Activated naive CD4-positive, alpha-beta T cell treated with anti-CD3 and anti-CD28 coated beads for 36 hours (primary cell): ENCODE measurements around the gene IGF1R. TPM values are rescaled to one million over a fixed set of nuclear protein-coding genes. Genes with fewer than 3 reads are reported as not detected.

Experiments
- CTCF ChIA-PET: fragments of 350-600 bp; sonication (Branson Sonifier 250); formaldehyde crosslinking; loops from one replicate; lab custom pipeline; 2021; ENCODE audit warnings: antibody characterized with exemption; lab: Charles Lee
- DNase-seq: peaks from one replicate; pipeline ENCODE4 v3.0.0-alpha.2; 2020
- H3K27ac Mint-ChIP-seq: one replicate; pipeline ENCODE4 v1.8.0; 2021; ENCODE audit warnings: mild to moderate bottlenecking, mixed read lengths
- H3K27me3 Mint-ChIP-seq: one replicate; pipeline ENCODE4 v1.8.0; 2021; ENCODE audit warnings: low read depth, mixed read lengths
- H3K36me3 Mint-ChIP-seq: one replicate; pipeline ENCODE4 v1.8.0; 2021; ENCODE audit warnings: low read depth, mixed read lengths
- H3K4me1 Mint-ChIP-seq: one replicate; pipeline ENCODE4 v1.8.0; 2021; ENCODE audit warnings: low read depth, mixed read lengths
- H3K4me3 Mint-ChIP-seq: one replicate; pipeline ENCODE4 v1.8.0; 2021; ENCODE audit warnings: mild to moderate bottlenecking, moderate library complexity, mixed read lengths
- H3K9me3 Mint-ChIP-seq: one replicate; pipeline ENCODE4 v1.8.0; 2021; ENCODE audit warnings: mixed read lengths
- intact Hi-C: fragments of 100-400 bp; cut with micrococcal nuclease; formaldehyde crosslinking; loops from one replicate; pipeline ENCODE4 v1.15.1; 2023
- total RNA-seq, 2 experiments: library from RNA; stranded (reverse); gene quantifications; one replicate each; pipeline ENCODE4 v1.2.3, GENCODE V29; 2021

Gene IGF1R
- total RNA-seq, 2 experiments from 2014 or later = 25.6 to 26.6 TPM

DNA sequence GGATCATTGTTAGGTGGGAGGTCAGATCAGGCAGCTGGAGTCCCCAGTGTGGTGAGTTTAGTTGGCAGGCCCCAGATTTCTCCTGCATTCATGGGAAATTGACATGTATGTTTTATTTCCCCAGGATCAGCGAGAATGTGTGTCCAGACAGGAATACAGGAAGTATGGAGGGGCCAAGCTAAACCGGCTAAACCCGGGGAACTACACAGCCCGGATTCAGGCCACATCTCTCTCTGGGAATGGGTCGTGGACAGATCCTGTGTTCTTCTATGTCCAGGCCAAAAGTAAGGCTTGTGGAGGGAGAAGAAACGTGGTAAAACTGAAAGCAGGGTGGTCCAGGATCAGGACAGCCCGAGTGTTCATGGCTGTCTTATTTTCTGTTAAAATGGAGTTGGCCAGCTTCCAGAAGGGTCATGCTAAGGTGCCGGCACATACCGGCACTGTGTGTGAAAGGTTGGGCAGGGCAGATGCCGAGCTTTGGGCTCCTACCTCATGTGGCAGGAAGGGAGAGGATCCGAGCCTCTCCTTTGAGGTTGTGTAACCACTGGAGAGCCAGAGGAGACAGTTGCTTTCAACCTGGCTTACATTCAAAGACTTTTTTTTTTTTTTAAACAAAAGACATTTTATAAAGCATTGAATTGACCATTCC lies 276.2 kb downstream of the IGF1R start:
- Mint-ChIP-seq H3K4me3 (no peak overlapping the region), H3K27ac (no peak overlapping the region), H3K9me3 (no peaks in the 10 kb centered on the region), H3K4me1 (peaks cover 11% of the 10 kb centered on the region), H3K27me3 (no peaks in the 10 kb centered on the region), H3K36me3 (peaks cover 21% of the 10 kb centered on the region)
- CTCF ChIA-PET = interaction anchor here (1.0 kb wide), 1 partner anchor 19 kb away, joined by 4 read pairs; no protein-coding TSS in a partner anchor
- no peak for DNase-seq
- intact Hi-C loops = no loop called here

DNA sequence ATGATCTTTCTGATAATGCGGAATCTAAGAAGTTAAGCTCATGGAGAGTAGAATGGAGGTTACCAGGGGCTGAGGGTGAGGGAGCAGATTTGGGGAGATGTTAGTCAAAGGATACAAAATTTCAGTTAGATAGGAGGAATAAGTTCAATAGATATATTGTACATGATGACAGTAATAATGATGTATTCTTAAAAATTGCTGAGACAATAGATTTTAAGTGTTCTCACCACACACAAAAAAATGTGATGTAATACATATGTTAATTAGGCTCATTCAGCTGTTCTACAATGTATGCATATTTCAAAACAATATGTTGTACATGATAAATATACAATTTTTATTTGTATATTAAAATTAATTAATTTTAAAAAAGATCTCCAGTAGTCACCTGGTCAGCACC lies 277.9 kb downstream of the IGF1R start:
- intact Hi-C loops = no loop called here
- no peak overlapping the region for H3K4me3 Mint-ChIP-seq
- no peaks in the 10 kb centered on the region for H3K4me1 Mint-ChIP-seq
- no peaks in the 10 kb centered on the region for H3K27me3 Mint-ChIP-seq
- peaks cover 16% of the 10 kb centered on the region for H3K36me3 Mint-ChIP-seq
- no peaks in the 10 kb centered on the region for H3K9me3 Mint-ChIP-seq
- CTCF ChIA-PET = interaction anchor here (0.6 kb wide), 1 partner anchor 840 kb away, joined by 4 read pairs; no protein-coding TSS in a partner anchor
- H3K27ac Mint-ChIP-seq = no peak overlapping the region
- no peak for DNase-seq

DNA sequence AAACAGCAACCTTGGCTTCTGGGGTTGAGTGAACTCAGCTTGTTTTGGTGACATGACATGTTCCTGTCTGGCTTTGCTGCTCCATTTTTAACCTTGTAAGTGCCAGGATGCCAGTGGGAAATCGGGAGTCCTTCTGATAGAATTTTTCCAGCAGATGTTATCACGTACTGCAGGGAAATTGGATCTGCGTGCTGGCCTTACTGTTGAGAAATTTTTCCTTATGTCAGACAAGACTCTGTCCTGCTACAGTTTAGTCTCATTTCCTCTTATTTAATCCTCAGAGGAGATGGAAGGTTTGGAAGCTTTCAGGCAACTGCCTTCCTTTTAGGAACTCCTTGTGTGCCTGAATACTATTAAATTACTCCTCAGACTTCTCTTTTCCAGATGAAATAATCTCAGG lies 278.7 kb downstream of the IGF1R start:
- intact Hi-C loops = no loop called here
- Mint-ChIP-seq H3K9me3 (no peaks in the 10 kb centered on the region), H3K4me3 (no peak overlapping the region), H3K4me1 (no peaks in the 10 kb centered on the region), H3K27ac (no peak overlapping the region), H3K27me3 (no peaks in the 10 kb centered on the region), H3K36me3 (peaks cover 15% of the 10 kb centered on the region)
- no peak for DNase-seq
- CTCF ChIA-PET = no interaction called here

DNA sequence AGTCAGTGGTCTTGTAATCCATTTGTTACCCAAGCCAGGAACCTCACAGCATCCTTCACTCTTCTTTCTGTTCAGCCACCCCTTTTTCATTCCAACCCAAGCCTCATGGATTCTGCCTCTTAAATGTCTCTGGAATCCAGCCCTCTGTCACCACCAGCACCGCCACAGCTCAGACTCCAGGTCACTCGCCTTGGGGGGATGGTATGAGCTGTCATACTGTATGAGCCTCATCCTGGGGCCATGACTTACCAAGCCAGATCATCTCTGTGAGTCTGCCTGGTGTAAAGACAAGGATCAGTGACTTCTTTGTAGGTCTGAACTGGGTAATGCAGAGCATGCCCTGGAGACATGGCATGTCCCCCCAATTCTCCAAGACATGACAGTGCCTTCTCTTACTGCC lies 279.7 kb downstream of the IGF1R start:
- H3K36me3 Mint-ChIP-seq = peaks cover 11% of the 10 kb centered on the region
- intact Hi-C loops = no loop called here

DNA sequence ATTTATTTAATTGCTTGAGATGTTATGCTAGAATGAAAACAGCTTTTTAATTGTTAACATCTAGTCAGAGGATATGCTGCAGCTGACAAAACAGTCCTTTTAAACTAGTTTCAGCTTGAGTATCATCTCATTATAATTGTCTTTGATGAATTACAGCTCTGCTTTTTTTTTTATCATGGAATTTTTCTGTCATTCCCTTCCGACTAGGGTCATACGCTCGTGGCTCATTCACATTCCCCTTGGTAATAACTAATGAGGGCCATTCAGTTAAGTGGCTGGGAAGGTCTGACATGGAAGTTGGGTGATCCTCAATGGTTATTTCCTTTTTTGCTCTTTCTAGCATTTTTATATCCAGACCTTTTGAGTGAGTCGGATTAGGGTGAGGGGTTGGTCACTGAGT lies 282.2 kb downstream of the IGF1R start:
- H3K4me3 Mint-ChIP-seq = no peak overlapping the region
- intact Hi-C loops = no loop called here
- no peaks in the 10 kb centered on the region for H3K9me3 Mint-ChIP-seq
- H3K27ac Mint-ChIP-seq = no peak overlapping the region
- no peaks in the 10 kb centered on the region for H3K27me3 Mint-ChIP-seq
- H3K4me1 Mint-ChIP-seq = no peaks in the 10 kb centered on the region
- H3K36me3 Mint-ChIP-seq = peaks cover 14% of the 10 kb centered on the region
- no peak for DNase-seq
- CTCF ChIA-PET = interaction anchor here (0.6 kb wide), 1 partner anchor 56 kb away, joined by 3 read pairs; no protein-coding TSS in a partner anchor

More for the DNA sequence above, 279.7 kb downstream of the IGF1R start:
- no peak for DNase-seq
- Mint-ChIP-seq H3K4me1 (no peaks in the 10 kb centered on the region), H3K4me3 (no peak overlapping the region), H3K9me3 (no peaks in the 10 kb centered on the region), H3K27ac (no peak overlapping the region), H3K27me3 (no peaks in the 10 kb centered on the region)
- CTCF ChIA-PET = no interaction called here

DNA sequence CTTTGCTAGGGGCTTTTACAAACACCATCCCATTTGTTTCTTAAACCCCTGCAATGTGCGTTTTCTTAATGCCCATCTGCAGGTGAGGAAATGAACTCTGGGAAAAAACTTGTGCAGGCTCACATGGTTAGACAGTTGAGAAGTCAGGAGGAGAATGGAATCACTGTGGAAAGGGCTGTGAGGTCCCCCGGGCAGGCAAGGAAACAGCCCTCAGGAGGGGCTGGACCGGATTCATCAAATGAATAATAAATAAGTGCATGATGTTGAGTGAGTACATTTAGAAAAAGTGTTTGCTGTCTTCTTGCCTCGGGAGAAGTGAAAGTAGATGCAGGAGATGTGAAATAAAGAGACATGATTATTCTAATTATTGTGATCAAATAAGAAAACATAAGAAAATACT lies 282.7 kb downstream of the IGF1R start:
- Mint-ChIP-seq H3K36me3 (peaks cover 14% of the 10 kb centered on the region), H3K9me3 (no peaks in the 10 kb centered on the region), H3K27ac (no peak overlapping the region), H3K27me3 (no peaks in the 10 kb centered on the region), H3K4me1 (no peaks in the 10 kb centered on the region), H3K4me3 (no peak overlapping the region)
- DNase-seq = no peak
- CTCF ChIA-PET = no interaction called here
- intact Hi-C loops = no loop called here

DNA sequence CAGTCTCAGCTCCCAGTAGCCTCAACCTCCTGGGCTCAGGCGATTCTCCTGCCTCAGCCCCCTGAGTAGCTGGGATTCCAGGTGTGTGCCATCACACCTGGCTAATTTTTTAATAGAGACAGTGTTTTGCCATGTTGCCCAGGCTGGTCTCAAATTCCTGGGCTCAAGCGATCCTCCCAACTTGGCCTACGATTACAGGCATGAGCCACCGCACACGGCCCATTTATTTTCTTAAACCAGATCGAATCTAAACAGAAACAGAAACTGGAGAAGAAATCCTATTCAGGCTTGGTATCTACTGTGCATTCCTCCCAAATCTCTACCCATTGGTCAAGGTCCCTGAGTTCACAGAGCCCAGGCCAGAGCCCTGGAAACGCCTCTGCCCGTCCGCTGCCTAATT lies 285.1 kb downstream of the IGF1R start:
- Mint-ChIP-seq H3K27me3 (no peaks in the 10 kb centered on the region), H3K9me3 (no peaks in the 10 kb centered on the region), H3K4me3 (no peak overlapping the region), H3K27ac (no peak overlapping the region), H3K36me3 (peaks cover 20% of the 10 kb centered on the region), H3K4me1 (peaks cover 5% of the 10 kb centered on the region)
- DNase-seq = no peak
- CTCF ChIA-PET = no interaction called here
- intact Hi-C loops = no loop called here

DNA sequence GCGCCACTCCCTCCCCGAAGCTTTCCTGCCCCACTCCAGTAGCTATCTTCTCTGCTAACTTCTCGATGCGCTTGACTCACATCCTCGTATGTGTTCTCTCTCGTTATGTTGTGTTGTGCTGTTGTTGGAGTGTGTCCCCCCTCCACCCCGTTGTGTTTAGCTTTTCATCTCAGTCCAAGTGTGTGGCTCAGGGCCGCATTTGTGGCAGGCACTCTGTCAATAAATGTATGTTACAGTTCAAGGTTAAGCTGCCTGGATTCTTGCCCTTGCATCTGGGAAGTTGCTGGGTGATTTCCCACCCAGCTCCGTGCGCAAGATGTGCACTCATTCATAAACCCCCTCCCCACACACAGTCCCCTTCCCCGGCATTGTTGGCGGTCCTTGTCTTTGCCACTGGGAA lies 287.4 kb downstream of the IGF1R start:
- intact Hi-C loops = no loop called here
- peaks cover 23% of the 10 kb centered on the region for H3K36me3 Mint-ChIP-seq
- CTCF ChIA-PET = interaction anchor here (0.6 to 1.1 kb wide), 2 partner anchors 141 to 397 kb away, joined by 4 read pairs; no protein-coding TSS in a partner anchor
- DNase-seq = no peak
- H3K27me3 Mint-ChIP-seq = no peaks in the 10 kb centered on the region
- no peaks in the 10 kb centered on the region for H3K9me3 Mint-ChIP-seq
- H3K4me1 Mint-ChIP-seq = peaks cover 5% of the 10 kb centered on the region
- H3K27ac Mint-ChIP-seq = no peak overlapping the region
- no peak overlapping the region for H3K4me3 Mint-ChIP-seq

DNA sequence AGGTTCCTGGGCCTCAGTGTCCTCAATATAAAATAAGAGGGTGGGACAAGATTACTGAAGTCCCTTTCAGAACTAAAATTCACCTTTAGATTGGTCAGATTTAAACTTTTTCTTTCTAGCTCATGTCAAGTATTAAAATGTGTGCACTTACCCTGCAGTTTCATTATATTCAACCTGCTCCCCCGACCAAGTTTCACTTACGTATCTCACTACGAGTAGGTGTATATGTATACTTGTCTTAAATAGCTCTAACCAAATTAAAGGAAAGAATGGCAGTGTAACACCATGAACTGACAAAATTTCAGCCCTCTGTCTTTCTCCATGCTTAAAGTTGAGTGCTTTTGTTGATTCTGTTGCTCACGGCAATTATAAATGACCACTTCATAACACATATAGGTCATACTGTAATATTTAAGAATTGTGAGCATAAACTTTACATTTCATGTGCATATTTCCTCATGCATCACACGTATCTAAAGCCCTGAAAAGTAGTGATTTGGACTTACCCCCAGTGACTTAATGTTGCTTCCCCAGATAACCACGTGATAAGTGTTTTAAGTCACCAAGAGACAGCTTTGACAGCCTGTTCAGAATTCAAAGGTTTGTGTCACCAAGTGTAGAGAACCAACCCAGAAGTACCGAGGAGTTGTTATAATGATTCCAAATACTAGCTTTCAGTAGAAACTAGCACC lies 289.2 kb downstream of the IGF1R start:
- CTCF ChIA-PET = no interaction called here
- Mint-ChIP-seq H3K36me3 (peaks cover 20% of the 10 kb centered on the region), H3K9me3 (no peaks in the 10 kb centered on the region), H3K27ac (no peak overlapping the region), H3K4me3 (no peak overlapping the region), H3K4me1 (peaks cover 5% of the 10 kb centered on the region), H3K27me3 (no peaks in the 10 kb centered on the region)
- intact Hi-C loops = no loop called here
- no peak for DNase-seq

DNA sequence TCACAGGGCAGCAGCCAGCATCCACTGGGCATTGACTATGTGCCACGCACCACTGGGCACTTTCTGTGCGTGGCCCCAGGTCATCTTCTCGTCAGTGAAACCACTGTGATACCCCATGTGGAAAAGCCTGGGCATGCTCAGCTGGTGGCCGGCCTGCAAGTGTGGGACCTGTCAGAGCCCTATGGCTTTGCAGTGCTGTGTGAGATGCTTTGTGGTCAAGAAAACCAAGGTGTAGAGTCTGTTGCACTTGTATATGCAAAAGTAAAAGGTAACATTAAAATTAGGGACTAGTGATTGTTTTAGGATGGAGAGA lies 289.7 kb downstream of the IGF1R start:
- intact Hi-C loops = no loop called here
- DNase-seq = no peak
- H3K27ac Mint-ChIP-seq = no peak overlapping the region
- peaks cover 5% of the 10 kb centered on the region for H3K4me1 Mint-ChIP-seq
- peaks cover 25% of the 10 kb centered on the region for H3K36me3 Mint-ChIP-seq
- CTCF ChIA-PET = no interaction called here
- H3K27me3 Mint-ChIP-seq = no peaks in the 10 kb centered on the region
- no peak overlapping the region for H3K4me3 Mint-ChIP-seq
- no peaks in the 10 kb centered on the region for H3K9me3 Mint-ChIP-seq

DNA sequence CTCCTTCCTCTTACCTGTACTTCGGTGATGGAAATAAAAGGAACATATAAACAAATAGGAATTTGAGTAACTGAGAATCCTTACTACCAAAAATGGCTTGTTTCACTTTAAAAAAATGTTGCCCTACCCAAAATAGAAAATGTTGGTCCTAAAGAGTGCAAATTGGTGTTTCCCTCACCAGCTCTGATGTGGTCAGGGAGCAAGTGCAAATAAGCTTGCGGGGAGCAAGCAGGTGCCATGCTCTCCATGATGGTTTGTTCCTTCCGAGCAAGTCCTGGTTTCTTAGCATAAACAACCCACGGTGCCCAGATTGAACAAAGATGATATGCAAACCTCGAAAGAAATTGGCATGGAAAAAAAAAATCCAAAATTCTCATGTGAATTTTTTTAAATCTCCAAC lies 290.5 kb downstream of the IGF1R start:
- Mint-ChIP-seq H3K27ac (no peak overlapping the region), H3K36me3 (peaks cover 30% of the 10 kb centered on the region), H3K27me3 (no peaks in the 10 kb centered on the region), H3K4me3 (no peak overlapping the region), H3K9me3 (no peaks in the 10 kb centered on the region), H3K4me1 (peaks cover 5% of the 10 kb centered on the region)
- CTCF ChIA-PET = no interaction called here
- intact Hi-C loops = no loop called here
- DNase-seq = no peak

DNA sequence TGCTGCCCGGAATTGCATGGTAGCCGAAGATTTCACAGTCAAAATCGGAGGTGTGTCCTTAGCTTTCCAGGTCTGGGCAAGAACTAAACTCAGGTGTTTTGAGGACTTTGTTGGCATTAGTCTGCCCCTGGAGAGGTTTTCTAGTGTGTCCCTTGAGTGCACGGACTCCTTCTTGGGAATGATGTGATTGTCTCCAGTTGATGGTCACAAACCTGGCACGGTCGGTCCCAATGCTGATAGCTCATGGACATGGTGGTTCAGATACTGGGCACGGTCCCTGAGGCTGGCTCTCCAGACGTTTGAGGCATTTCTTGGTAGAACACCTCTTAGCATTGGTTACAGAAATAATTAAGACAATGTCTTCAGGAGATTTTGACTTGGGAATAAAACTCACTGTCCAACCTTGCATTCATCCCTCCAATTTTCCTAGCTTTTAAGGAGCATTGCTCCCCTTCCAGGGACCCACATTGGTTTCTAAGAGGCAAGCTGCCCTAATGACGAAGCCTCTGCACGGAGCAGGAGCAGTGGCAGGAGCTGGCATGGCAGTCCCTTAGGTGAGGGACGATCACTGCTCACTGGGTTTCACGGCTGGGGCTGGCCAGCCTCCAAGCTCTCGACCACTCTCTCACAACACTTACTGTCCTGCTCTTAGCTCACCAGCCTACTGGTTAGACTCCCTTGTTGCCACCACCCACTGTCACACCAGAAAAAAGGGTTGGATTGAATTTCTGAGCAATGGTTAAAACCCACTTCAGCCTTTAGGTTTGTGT lies 291.2 kb downstream of the IGF1R start:
- no peaks in the 10 kb centered on the region for H3K27me3 Mint-ChIP-seq
- H3K4me3 Mint-ChIP-seq = no peak overlapping the region
- no peak overlapping the region for H3K27ac Mint-ChIP-seq
- CTCF ChIA-PET = interaction anchor here (1.7 kb wide), 1 partner anchor 137 kb away, joined by 5 read pairs; no protein-coding TSS in a partner anchor
- no peaks in the 10 kb centered on the region for H3K9me3 Mint-ChIP-seq
- H3K36me3 Mint-ChIP-seq = peaks cover 30% of the 10 kb centered on the region
- intact Hi-C loops = no loop called here
- no peak for DNase-seq
- H3K4me1 Mint-ChIP-seq = peaks cover 5% of the 10 kb centered on the region
